GM12864 (cell line): Measurements from ENCODE around the gene ADAMTS15.

Experiments used
- DNase-seq: peaks from one replicate; pipeline ENCODE4 v3.0.0-alpha.2; 2011; ENCODE audit warnings: low read depth
- H3K4me3 ChIP-seq: 2 replicates; pipeline ENCODE4 v1.5.1; 2011; ENCODE audit warnings: mild to moderate bottlenecking, low read depth, low read length, control low read depth
- TF ChIP-seq, protein P1 (sequence below): IDR thresholded peaks from 2 replicates; pipeline ENCODE4 v1.5.1; 2011; ENCODE audit warnings: low read depth, mild to moderate bottlenecking, moderate library complexity, low read length, control low read depth, inconsistent platforms; ENCODE audit errors: missing control alignments

ADAMTS15 gene

DNA sequence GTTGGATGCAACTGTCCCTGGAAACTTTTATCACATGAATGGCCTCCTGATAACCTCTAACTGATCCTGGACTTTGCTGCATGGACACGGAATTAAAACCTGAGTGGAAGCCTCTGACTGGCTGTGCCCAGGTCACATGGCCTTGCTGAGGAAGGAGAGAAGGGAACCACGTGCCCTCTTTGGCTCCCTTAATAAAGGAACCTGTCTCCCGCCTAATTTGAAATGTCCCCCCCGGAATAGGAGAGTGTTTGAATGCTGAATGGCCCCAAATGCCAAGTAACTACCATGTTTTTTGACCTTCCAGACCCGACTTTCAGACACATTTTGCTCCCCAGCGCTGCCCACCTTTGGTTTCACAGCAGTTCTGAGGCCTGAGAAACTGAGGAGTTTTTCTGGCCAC lies 76.9 kb downstream of the ADAMTS15 start:
- DNase-seq, result no peak
- no peak overlapping the region for H3K4me3 ChIP-seq
- TF ChIP-seq, protein P1, sequence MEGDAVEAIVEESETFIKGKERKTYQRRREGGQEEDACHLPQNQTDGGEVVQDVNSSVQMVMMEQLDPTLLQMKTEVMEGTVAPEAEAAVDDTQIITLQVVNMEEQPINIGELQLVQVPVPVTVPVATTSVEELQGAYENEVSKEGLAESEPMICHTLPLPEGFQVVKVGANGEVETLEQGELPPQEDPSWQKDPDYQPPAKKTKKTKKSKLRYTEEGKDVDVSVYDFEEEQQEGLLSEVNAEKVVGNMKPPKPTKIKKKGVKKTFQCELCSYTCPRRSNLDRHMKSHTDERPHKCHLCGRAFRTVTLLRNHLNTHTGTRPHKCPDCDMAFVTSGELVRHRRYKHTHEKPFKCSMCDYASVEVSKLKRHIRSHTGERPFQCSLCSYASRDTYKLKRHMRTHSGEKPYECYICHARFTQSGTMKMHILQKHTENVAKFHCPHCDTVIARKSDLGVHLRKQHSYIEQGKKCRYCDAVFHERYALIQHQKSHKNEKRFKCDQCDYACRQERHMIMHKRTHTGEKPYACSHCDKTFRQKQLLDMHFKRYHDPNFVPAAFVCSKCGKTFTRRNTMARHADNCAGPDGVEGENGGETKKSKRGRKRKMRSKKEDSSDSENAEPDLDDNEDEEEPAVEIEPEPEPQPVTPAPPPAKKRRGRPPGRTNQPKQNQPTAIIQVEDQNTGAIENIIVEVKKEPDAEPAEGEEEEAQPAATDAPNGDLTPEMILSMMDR, result no peak
